ENCODE results near the gene ARHGAP26.

Gene ARHGAP26

GRCh38 chr5:143249851-143250250 is 479.7 kb downstream of the ARHGAP26 start:
- H3K27ac ChIP-seq, result no peak overlapping the region
- H3K4me2 ChIP-seq, result no peak overlapping the region
- no peak overlapping the region for H3K4me3 ChIP-seq (IDR thresholded peaks at IDR 0.05; ENCODE audit: insufficient read depth, low read depth, low read length)
- TF ChIP-seq, protein P1, sequence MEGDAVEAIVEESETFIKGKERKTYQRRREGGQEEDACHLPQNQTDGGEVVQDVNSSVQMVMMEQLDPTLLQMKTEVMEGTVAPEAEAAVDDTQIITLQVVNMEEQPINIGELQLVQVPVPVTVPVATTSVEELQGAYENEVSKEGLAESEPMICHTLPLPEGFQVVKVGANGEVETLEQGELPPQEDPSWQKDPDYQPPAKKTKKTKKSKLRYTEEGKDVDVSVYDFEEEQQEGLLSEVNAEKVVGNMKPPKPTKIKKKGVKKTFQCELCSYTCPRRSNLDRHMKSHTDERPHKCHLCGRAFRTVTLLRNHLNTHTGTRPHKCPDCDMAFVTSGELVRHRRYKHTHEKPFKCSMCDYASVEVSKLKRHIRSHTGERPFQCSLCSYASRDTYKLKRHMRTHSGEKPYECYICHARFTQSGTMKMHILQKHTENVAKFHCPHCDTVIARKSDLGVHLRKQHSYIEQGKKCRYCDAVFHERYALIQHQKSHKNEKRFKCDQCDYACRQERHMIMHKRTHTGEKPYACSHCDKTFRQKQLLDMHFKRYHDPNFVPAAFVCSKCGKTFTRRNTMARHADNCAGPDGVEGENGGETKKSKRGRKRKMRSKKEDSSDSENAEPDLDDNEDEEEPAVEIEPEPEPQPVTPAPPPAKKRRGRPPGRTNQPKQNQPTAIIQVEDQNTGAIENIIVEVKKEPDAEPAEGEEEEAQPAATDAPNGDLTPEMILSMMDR (conservative IDR thresholded peaks at IDR 0.05; ENCODE audit: low read depth, low read length), result no peak
- no peaks in the 10 kb centered on the region for H4K20me1 ChIP-seq (ENCODE audit: insufficient read depth)
- no peak overlapping the region for H3K9ac ChIP-seq
- no peaks in the 10 kb centered on the region for H3K79me2 ChIP-seq (ENCODE audit: insufficient read depth, low read depth)
- H2AFZ ChIP-seq (ENCODE audit: low read depth), result no peak overlapping the region
- H3K27me3 ChIP-seq (ENCODE audit: insufficient read depth, low read depth), result no peaks in the 10 kb centered on the region
- no peaks in the 10 kb centered on the region for H3K36me3 ChIP-seq (ENCODE audit: insufficient read depth)
- H3K4me1 ChIP-seq (ENCODE audit: low read depth, poor library complexity, severe bottlenecking), result peaks cover 11% of the 10 kb centered on the region

GRCh38 chr5:143251190-143251589 is 481.0 kb downstream of the ARHGAP26 start:
- H3K4me1 ChIP-seq (ENCODE audit: low read depth, poor library complexity, severe bottlenecking), result peaks cover 11% of the 10 kb centered on the region
- no peak overlapping the region for H3K9ac ChIP-seq
- no peak overlapping the region for H2AFZ ChIP-seq (ENCODE audit: low read depth)
- H3K36me3 ChIP-seq (ENCODE audit: insufficient read depth), result no peaks in the 10 kb centered on the region
- H3K4me2 ChIP-seq, result no peak overlapping the region
- TF ChIP-seq, protein P1 (conservative IDR thresholded peaks at IDR 0.05; ENCODE audit: low read depth, low read length), result no peak
- no peak overlapping the region for H3K4me3 ChIP-seq (IDR thresholded peaks at IDR 0.05; ENCODE audit: insufficient read depth, low read depth, low read length)
- H4K20me1 ChIP-seq (ENCODE audit: insufficient read depth), result no peaks in the 10 kb centered on the region
- H3K79me2 ChIP-seq (ENCODE audit: insufficient read depth, low read depth), result no peaks in the 10 kb centered on the region
- H3K27ac ChIP-seq, result no peak overlapping the region
- no peaks in the 10 kb centered on the region for H3K27me3 ChIP-seq (ENCODE audit: insufficient read depth, low read depth)

DNA sequence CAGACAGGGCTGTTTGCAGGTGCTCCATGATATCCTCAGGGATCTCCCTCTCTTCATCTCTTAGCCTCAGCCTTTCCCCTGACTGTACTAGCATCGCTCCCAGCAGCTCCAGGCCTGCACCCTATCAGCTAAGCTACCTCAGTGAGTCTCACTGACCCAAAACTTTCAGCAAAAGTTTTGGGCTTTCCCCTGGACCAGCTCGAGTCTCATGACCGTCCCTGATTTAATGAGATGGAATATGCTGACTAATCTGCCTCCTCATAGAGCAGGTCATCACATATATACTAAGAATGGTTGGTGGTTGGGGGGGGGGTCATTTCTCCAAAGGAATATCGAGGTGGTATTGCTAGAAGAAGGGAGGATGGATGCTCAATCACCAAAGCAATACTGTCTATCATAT is 481.8 kb downstream of the ARHGAP26 start:
- H3K4me1 ChIP-seq (ENCODE audit: low read depth, poor library complexity, severe bottlenecking), result peaks cover 11% of the 10 kb centered on the region
- H4K20me1 ChIP-seq (ENCODE audit: insufficient read depth), result no peaks in the 10 kb centered on the region
- no peak overlapping the region for H2AFZ ChIP-seq (ENCODE audit: low read depth)
- no peaks in the 10 kb centered on the region for H3K27me3 ChIP-seq (ENCODE audit: insufficient read depth, low read depth)
- H3K4me2 ChIP-seq, result no peak overlapping the region
- no peak overlapping the region for H3K4me3 ChIP-seq (IDR thresholded peaks at IDR 0.05; ENCODE audit: insufficient read depth, low read depth, low read length)
- no peaks in the 10 kb centered on the region for H3K79me2 ChIP-seq (ENCODE audit: insufficient read depth, low read depth)
- TF ChIP-seq, protein P1 (conservative IDR thresholded peaks at IDR 0.05; ENCODE audit: low read depth, low read length), result no peak
- H3K36me3 ChIP-seq (ENCODE audit: insufficient read depth), result no peaks in the 10 kb centered on the region
- H3K9ac ChIP-seq, result no peak overlapping the region
- H3K27ac ChIP-seq, result no peak overlapping the region

- Histone ChIP-seq H3K27me3 (ENCODE audit: insufficient read depth, low read depth) (no peaks in the 10 kb centered on the region), H3K27ac (no peak overlapping the region), H4K20me1 (ENCODE audit: insufficient read depth) (no peaks in the 10 kb centered on the region), H3K36me3 (ENCODE audit: insufficient read depth) (no peaks in the 10 kb centered on the region), H3K9ac (no peak overlapping the region), H3K4me2 (no peak overlapping the region), H3K4me1 (ENCODE audit: low read depth, poor library complexity, severe bottlenecking) (peaks cover 11% of the 10 kb centered on the region), H2AFZ (ENCODE audit: low read depth) (no peak overlapping the region), H3K4me3 (IDR thresholded peaks at IDR 0.05; ENCODE audit: insufficient read depth, low read depth, low read length) (no peak overlapping the region), H3K79me2 (ENCODE audit: insufficient read depth, low read depth) (no peaks in the 10 kb centered on the region)
- TF ChIP-seq, protein P1 (conservative IDR thresholded peaks at IDR 0.05; ENCODE audit: low read depth, low read length), result no peak
Observed at GRCh38 chr5:143254819-143255218, 484.6 kb downstream of the ARHGAP26 start.
